Measurements from ENCODE around the gene DPEP1.
"Not testable (repeated sequence)": the region's sequence is repeated elsewhere in the genome, so short reads cannot be mapped to it uniquely, and the experiment has no call there.

DPEP1 gene

DNA sequence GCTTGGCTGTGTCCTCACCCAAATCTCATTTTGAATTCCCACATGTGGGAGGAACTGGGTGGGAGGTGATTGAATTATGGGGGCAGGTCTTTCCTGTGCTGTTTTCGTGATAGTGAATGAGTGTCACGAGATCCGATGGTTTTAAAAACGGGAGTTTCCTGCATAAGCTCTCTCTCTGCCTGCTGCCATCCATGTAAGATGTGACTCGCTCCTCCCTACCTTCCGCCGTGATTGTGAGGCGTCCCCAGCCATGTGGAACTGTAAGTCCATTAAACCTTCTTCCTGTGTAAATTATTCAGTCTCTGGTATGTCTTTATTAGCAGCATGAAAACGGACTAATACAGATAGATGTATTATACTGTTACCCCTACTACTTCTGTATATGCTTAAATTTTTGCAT lies 47.8 kb downstream of the DPEP1 start:
- no peak overlapping the region for H3K4me3 ChIP-seq (ENCODE audit: low read length)
- no peak for TF ChIP-seq CTCF (conservative IDR thresholded peaks at IDR 0.05; ENCODE audit: low read depth, low read length)
- DNase-seq (ENCODE audit: low read depth), result no peak

DNA sequence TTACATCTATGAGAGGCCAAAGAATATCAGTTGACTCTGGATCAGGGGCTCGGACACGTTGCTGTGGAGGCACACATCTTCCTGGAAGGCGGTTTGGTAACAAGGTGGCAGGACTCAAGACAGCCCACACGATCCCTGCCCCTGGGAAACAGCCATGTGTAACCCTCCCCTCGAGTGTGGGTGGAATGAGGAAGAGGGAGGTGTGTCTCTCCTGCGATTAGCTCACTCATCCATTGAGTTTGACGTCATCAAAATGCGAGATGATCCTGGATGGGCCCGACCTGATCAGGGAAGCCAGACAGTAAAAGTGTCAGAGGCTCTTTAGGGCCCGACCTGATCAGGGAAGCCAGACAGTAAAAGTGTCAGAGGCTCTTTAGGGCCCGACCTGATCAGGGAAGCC lies 50.8 kb downstream of the DPEP1 start:
- DNase-seq (ENCODE audit: low read depth); H3K4me3 ChIP-seq (ENCODE audit: low read length): not testable (repeated sequence)

DNA sequence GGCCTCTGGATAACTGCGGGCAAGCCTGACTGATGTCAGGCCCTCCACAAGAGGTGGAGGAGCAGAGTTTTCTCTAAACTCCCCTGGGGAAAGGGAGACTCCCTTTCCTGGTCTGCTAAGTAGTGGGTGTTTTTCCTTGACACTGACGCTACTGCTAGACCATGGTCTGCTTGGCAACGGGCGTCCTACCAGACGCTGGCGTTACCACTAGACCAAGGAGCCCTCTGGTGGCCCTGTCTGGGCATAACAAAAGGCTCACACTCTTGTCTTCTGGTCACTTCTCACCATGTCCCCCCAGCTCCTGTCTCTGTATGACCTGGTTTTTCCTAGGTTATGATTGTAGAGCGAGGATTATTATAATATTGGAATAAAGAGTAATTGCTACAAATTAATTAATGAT lies 53.6 kb downstream of the DPEP1 start:
- DNase-seq (ENCODE audit: low read depth), result not testable (repeated sequence)
- peak; percentile 47 for TF ChIP-seq CTCF (conservative IDR thresholded peaks at IDR 0.05; ENCODE audit: low read depth, low read length)

GRCh38 chr16:89667633-89668032 lies 54.2 kb downstream of the DPEP1 start:
- H3K4me3 ChIP-seq (ENCODE audit: low read length), result no peak overlapping the region
- no peak for TF ChIP-seq CTCF (conservative IDR thresholded peaks at IDR 0.05; ENCODE audit: low read depth, low read length)
- no peak for DNase-seq (ENCODE audit: low read depth)

More for the DNA sequence above, 53.6 kb downstream of the DPEP1 start:
- H3K4me3 ChIP-seq (ENCODE audit: low read length), result not testable (repeated sequence)

GRCh38 chr16:89668790-89669158 lies 55.3 kb downstream of the DPEP1 start:
- TF ChIP-seq CTCF (conservative IDR thresholded peaks at IDR 0.05; ENCODE audit: low read depth, low read length), result no peak
- no peak for DNase-seq (ENCODE audit: low read depth)
- H3K4me3 ChIP-seq (ENCODE audit: low read length), result no peak overlapping the region

GRCh38 chr16:89669755-89670154 lies 56.3 kb downstream of the DPEP1 start:
- no peak overlapping the region for H3K4me3 ChIP-seq (ENCODE audit: low read length)
- no peak for DNase-seq (ENCODE audit: low read depth)
- TF ChIP-seq CTCF (conservative IDR thresholded peaks at IDR 0.05; ENCODE audit: low read depth, low read length), result no peak

DNA sequence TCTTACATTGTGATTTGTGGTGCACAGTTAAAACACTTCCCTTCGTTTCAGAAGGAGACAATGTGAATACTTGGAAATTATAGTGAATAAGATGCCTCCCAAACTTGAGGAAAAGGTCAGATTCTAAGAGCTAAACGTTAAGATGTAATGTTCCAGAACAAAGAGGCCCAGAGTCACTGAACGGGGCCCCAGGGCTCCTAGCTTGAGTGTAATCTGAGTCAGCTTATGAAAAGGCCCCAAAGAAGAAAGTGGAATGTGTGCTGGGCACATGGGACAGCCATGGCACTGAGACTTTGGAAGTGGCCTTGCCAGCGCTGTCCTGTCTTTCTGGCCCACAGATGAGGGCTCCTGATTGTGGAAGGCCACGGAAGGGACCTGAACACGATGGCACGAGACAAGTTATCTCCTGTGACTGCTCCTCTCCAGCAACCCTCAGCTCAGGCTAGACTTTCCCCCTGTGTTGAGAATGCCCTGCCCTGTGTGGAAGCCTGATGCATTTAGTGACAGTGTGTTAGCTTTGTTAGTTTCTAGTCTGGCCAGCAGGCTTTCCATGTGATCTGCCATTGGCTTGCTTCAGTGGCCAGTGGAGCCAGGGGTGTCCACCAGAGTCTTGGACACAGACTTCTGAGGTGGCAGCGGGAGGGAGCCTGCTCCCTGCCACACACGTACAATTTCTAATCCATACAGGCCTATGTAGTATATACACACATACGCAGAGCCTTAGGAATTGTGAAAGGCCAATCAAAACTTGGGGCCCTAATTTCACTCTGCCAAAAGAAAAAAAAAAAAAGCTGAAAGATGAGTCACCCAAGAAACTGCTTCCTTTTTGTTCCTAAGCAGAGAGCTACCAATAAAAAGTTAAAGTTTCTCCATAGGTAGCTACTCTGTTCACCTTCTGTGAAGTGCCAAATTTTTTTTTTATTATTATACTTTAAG lies 57.3 kb downstream of the DPEP1 start:
- no peak overlapping the region for H3K4me3 ChIP-seq (ENCODE audit: low read length)
- DNase-seq (ENCODE audit: low read depth), result no peak
- no peak for TF ChIP-seq CTCF (conservative IDR thresholded peaks at IDR 0.05; ENCODE audit: low read depth, low read length)

- not testable (repeated sequence) for DNase-seq (ENCODE audit: low read depth); H3K4me3 ChIP-seq (ENCODE audit: low read length)
These were observed 58.1 kb downstream of the DPEP1 start for GRCh38 chr16:89671565-89671964.

Measured in retinal pigment epithelial cell (primary cell).